HFFc6 (cell line): ENCODE measurements around the gene EXOC4. TPM values are rescaled to one million over a fixed set of nuclear protein-coding genes. Genes with fewer than 3 reads are reported as not detected.

Experiments
- DNase-seq: peaks from one replicate; pipeline ENCODE4 v3.0.0-alpha.2; 2018
- H3K27ac Mint-ChIP-seq: 2 replicates; pipeline ENCODE4 v1.8.0; 2020; ENCODE audit warnings: mild to moderate bottlenecking, mixed read lengths
- H3K27me3 Mint-ChIP-seq: 2 replicates; pipeline ENCODE4 v1.8.0; 2021; ENCODE audit warnings: mild to moderate bottlenecking, moderate library complexity, mixed read lengths; ENCODE audit not compliant: insufficient read depth
- H3K36me3 Mint-ChIP-seq: 2 replicates; pipeline ENCODE4 v1.8.0; 2021; ENCODE audit warnings: low read depth, mixed read lengths
- H3K4me1 Mint-ChIP-seq: 2 replicates; pipeline ENCODE4 v1.8.0; 2020; ENCODE audit warnings: low read depth, mixed read lengths
- H3K4me3 Mint-ChIP-seq: 2 replicates; pipeline ENCODE4 v1.8.0; 2020; ENCODE audit warnings: mild to moderate bottlenecking, moderate library complexity, mixed read lengths
- H3K9me3 Mint-ChIP-seq: 2 replicates; pipeline ENCODE4 v1.8.0; 2020; ENCODE audit warnings: mild to moderate bottlenecking, mixed read lengths
- total RNA-seq, 6 experiments: library from RNA; stranded (reverse); fragmentation: NEBNext Ultra II Directional; extraction: Animal tissue kit (Norgen Biotek cat#: 25700); gene quantifications; 2 replicates in 1 of 6; 3 replicates in 5 of 6; pipeline ENCODE4 v1.2.3, GENCODE V29; 2021
- TF ChIP-seq, protein P1 (sequence below): fragments of 200-600 bp; sonication (generic); IDR thresholded peaks from 2 replicates; pipeline ENCODE4 v1.5.0; 2021; ENCODE audit warnings: antibody characterized with exemption, mild to moderate bottlenecking

The EXOC4 gene
- total RNA-seq, 6 experiments from 2014 or later: 57.6 to 67.6 (median 61.4) TPM

DNA sequence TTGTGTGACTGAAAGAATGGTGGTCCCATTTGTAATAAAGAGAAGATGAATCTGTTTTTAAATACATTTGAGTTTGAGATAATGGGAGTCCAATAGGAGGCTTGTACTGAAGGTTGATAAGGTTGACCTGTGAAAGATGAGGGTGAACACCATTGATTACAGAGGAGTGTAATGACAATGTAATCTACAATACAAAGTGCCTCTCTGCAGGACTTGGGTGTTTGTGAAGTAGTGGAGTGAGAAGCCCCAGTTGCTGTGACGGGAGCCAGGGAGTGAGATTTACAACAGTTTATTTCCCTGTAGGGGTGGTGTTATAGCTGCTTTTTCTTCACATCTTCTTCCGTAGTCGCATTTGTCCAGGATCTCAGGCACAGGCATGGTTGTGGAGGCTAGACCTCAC is 189.9 kb downstream of the EXOC4 start:
- DNase-seq: no peak
- no peak overlapping the region for H3K27ac Mint-ChIP-seq
- no peaks in the 10 kb centered on the region for H3K27me3 Mint-ChIP-seq
- no peaks in the 10 kb centered on the region for H3K9me3 Mint-ChIP-seq
- no peak overlapping the region for H3K4me3 Mint-ChIP-seq
- 0 out of 2 replicates have a peak, but pooled peaks cover 2% of the 10 kb centered on the region for H3K36me3 Mint-ChIP-seq
- TF ChIP-seq, protein P1, sequence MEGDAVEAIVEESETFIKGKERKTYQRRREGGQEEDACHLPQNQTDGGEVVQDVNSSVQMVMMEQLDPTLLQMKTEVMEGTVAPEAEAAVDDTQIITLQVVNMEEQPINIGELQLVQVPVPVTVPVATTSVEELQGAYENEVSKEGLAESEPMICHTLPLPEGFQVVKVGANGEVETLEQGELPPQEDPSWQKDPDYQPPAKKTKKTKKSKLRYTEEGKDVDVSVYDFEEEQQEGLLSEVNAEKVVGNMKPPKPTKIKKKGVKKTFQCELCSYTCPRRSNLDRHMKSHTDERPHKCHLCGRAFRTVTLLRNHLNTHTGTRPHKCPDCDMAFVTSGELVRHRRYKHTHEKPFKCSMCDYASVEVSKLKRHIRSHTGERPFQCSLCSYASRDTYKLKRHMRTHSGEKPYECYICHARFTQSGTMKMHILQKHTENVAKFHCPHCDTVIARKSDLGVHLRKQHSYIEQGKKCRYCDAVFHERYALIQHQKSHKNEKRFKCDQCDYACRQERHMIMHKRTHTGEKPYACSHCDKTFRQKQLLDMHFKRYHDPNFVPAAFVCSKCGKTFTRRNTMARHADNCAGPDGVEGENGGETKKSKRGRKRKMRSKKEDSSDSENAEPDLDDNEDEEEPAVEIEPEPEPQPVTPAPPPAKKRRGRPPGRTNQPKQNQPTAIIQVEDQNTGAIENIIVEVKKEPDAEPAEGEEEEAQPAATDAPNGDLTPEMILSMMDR: no peak
- peaks cover 11% of the 10 kb centered on the region for H3K4me1 Mint-ChIP-seq

DNA sequence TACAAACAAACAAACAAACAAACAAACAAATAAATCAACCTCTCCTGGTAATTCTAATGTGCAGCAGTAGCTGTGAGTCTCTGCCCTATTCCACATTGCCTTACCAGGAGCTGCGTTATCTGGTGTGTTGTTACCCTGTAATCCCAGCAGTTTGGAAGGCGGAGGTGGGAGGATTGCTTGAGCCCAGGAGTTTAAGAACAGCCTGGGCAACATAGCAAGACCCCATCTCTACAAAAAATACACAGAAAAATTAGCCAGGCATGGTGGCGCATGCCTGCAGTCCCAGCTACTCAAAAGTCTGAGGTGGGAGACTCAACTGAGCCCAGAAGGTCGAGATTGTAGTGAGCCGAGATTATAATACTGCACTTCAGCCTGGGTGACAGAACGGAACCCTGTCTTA is 192.7 kb downstream of the EXOC4 start:
- TF ChIP-seq, protein P1: no peak

DNA sequence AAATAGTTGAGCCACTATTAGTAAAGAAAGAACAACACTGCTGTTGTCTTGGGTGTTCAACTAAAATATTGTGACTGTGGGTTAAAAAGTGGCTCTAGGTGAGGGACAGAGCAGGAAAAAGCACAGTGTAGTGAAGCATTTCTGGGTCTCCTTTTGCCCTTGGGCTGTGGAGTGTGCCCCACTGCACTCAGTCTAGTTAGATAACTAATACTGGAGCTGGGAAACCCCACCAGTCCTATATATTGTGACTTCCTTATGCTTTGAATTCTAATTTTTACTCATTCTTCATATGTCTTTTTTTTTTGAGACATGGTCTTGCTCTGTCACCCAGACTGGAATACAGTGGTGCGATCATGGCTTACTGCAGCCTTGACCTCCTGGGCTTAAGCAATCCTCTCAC is 195.1 kb downstream of the EXOC4 start:
- no peak overlapping the region for H3K27ac Mint-ChIP-seq
- TF ChIP-seq, protein P1: no peak
- H3K4me3 Mint-ChIP-seq: no peak overlapping the region
- H3K4me1 Mint-ChIP-seq: no peaks in the 10 kb centered on the region; the same call in 1 of the 2 replicates
- no peaks in the 10 kb centered on the region for H3K27me3 Mint-ChIP-seq
- DNase-seq: no peak
- no peaks in the 10 kb centered on the region for H3K36me3 Mint-ChIP-seq
- H3K9me3 Mint-ChIP-seq: no peaks in the 10 kb centered on the region

More for the DNA sequence above, 192.7 kb downstream of the EXOC4 start:
- Mint-ChIP-seq H3K27me3 (no peaks in the 10 kb centered on the region), H3K27ac (no peak overlapping the region), H3K4me1 (no peaks in the 10 kb centered on the region), H3K36me3 (no peaks in the 10 kb centered on the region), H3K4me3 (no peak overlapping the region), H3K9me3 (no peaks in the 10 kb centered on the region)
- DNase-seq: no peak

DNA sequence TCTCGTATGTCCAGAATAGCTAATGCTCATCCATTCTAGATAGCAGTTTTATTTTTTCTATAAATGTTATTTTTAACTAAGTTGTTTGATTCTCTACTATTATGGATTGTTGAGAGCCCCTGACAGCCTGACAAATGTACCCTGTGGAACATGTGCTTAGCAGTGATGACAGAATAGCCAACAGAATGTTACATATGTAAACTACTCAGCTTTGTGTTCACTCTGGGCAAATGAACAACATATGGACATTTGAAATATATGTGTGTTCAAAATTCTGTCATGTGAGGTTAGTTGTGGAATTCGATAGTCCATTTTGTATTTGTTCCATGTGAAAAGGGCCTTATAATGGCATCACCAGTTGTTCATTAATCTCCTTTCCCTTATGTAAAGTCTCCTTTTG is 199.7 kb downstream of the EXOC4 start:
- Mint-ChIP-seq H3K27ac (no peak overlapping the region), H3K4me3 (no peak overlapping the region)

DNA sequence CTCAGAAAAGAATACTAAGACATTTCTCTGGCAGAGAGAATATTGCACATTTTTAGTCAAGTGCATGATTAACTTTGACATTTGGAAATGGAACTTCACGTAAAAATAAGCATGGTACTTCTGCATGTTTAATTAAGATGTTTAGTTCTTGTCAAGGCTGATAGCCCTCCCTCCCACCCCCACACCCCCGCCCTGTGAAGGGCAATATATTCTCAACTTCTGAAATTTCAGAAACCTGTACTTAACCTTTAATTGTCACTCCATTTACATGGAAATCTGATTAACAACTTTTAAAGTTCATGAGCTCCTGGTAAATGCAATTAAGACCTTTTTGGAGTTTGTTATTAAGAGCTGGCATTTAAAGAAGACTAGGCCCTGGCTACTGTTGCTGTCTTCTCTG is 205.8 kb downstream of the EXOC4 start:
- Mint-ChIP-seq H3K4me3 (no peak overlapping the region), H3K36me3 (no peaks in the 10 kb centered on the region), H3K27ac (no peak overlapping the region), H3K4me1 (no peaks in the 10 kb centered on the region), H3K9me3 (no peaks in the 10 kb centered on the region), H3K27me3 (no peaks in the 10 kb centered on the region)
- TF ChIP-seq, protein P1: no peak
- DNase-seq: no peak

More for the DNA sequence above, 199.7 kb downstream of the EXOC4 start:
- no peak for DNase-seq
- TF ChIP-seq, protein P1: no peak
- Mint-ChIP-seq H3K36me3 (no peaks in the 10 kb centered on the region), H3K9me3 (no peaks in the 10 kb centered on the region), H3K4me1 (no peaks in the 10 kb centered on the region; the same call in 1 of the 2 replicates), H3K27me3 (no peaks in the 10 kb centered on the region)

DNA sequence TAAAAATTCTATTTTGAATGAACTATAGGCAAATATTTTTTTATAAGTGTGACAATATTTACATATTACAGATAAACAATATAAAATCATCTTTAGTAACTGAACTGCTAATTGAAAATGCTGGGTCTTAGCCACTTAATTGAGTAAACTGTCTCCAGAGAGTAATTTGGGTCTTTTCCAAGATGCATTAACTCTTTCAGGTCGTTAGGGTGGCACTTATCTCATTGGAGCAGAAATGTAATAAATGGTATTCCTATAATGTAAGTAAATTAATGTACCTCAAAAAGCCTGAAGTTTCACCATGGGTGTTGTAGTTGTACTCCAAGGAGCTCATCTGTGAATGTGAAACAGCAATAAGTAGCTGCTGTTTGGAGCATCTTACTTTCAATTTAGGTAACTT is 208.5 kb downstream of the EXOC4 start:
- peaks cover 16% of the 10 kb centered on the region for H3K9me3 Mint-ChIP-seq
- TF ChIP-seq, protein P1: no peak
- H3K4me1 Mint-ChIP-seq: no peaks in the 10 kb centered on the region
- H3K27ac Mint-ChIP-seq: no peak overlapping the region
- DNase-seq: no peak
- H3K36me3 Mint-ChIP-seq: peaks cover 19% of the 10 kb centered on the region
- no peak overlapping the region for H3K4me3 Mint-ChIP-seq
- H3K27me3 Mint-ChIP-seq: no peaks in the 10 kb centered on the region
